Measurements from ENCODE around the gene CD300H.

- no peak for TF ChIP-seq CTCF (conservative IDR thresholded peaks at IDR 0.05; ENCODE audit: low read depth, low read length)
- TF ChIP-seq EZH2 (IDR thresholded peaks at IDR 0.05; ENCODE audit: borderline replicate concordance, low read depth, low read length, poor library complexity, severe bottlenecking): no peak
Measured at GRCh38 chr17:74604761-74605160, 37.5 kb upstream of the CD300H start.
